Measurements from ENCODE around the gene ZNF280A. TPM values are rescaled to one million over a fixed set of nuclear protein-coding genes. Genes with fewer than 3 reads are reported as not detected.

ZNF280A gene
- total and polyA plus RNA-seq, 2 of the 8 experiments (the other 6 are each of a cell fraction or from before 2014, with no cell fraction given): 0.09 to 0.61 TPM

DNA sequence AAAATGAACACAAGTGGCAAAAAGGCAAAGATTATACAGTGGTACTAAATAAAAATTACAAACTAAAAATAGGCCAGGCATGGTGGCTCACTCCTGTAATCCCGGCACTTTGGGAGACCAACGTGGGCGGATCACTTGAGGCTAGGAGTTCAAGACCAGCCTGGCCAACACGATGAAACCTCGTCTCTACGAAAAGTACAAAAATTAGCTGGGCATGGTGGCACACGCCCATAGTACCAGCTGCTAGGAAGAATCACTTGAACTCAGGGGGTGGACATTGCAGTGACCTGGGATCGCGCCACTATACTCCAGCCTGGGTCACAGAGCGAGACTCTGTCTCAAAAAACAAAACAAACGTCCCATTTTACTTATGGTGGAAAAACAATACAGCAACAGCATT lies 36.0 kb downstream of the ZNF280A start:
- Histone ChIP-seq H3K27me3 (replicated peaks in 1 of 4; ENCODE audit: control insufficient read depth in 3 of 4, extremely low read depth in 1 of 4, insufficient read depth in 3 of 4, low read length in 3 of 4) (peaks cover 0 to 20% (median 5%) of the 10 kb centered on the region in 4 experiments; a peak in 3 of 7 replicates), H3K23ac (ENCODE audit: insufficient read length) (no peak overlapping the region), H2BK120ac (replicated peaks; ENCODE audit: low read depth, low read length) (no peak overlapping the region), H2BK15ac (ENCODE audit: low read length) (no peak overlapping the region), H3K79me1 (ENCODE audit: low read depth, low read length) (no peaks in the 10 kb centered on the region), H2BK20ac (ENCODE audit: low read length) (no peak overlapping the region), H3K9me3 (ENCODE audit: insufficient read depth in 2 of 2, low read depth in 1 of 2, low read length in 1 of 2) (no peaks in the 10 kb centered on the region), H3K23me2 (ENCODE audit: low read depth, low read length) (no peaks in the 10 kb centered on the region), H4K8ac (ENCODE audit: extremely low read depth, insufficient read depth, low read length) (no peak overlapping the region), H3K18ac (ENCODE audit: extremely low read depth, low read length) (no peak overlapping the region), H2AK5ac (ENCODE audit: low read depth, low read length) (no peak overlapping the region), H3K4me1 (replicated peaks in 1 of 4; ENCODE audit: control insufficient read depth in 3 of 4, insufficient read depth in 4 of 4, low read length in 3 of 4) (no peaks in the 10 kb centered on the region), H2AFZ (ENCODE audit: low read length) (no peak overlapping the region), H3K27ac (ENCODE audit: low read depth, low read length) (no peak overlapping the region), H3K4me3 (ENCODE audit: extremely low read depth in 1 of 4, insufficient read depth in 2 of 4, low read depth in 3 of 4, low read length in 4 of 4) (no peak overlapping the region), H3K4ac (replicated peaks; ENCODE audit: insufficient read length, low read depth, low read length) (no peak overlapping the region), H2BK5ac (ENCODE audit: low read depth, low read length) (no peak overlapping the region), H3K79me2 (ENCODE audit: control insufficient read depth in 1 of 2, insufficient read depth in 2 of 2, low read length in 2 of 2) (no peaks in the 10 kb centered on the region), H4K5ac (ENCODE audit: insufficient read length, low read depth, low read length) (no peak overlapping the region), H2BK12ac (ENCODE audit: low read depth, low read length) (no peak overlapping the region), H4K91ac (replicated peaks; ENCODE audit: insufficient read length, low read length) (no peak overlapping the region), H3K14ac (ENCODE audit: insufficient read length) (no peak overlapping the region), H3K4me2 (ENCODE audit: insufficient read depth in 1 of 2, low read depth in 2 of 2, low read length in 2 of 2) (no peak overlapping the region), H3K9ac (replicated peaks in 1 of 4; ENCODE audit: extremely low read depth in 1 of 4, low read depth in 3 of 4, low read length in 3 of 4) (no peak overlapping the region), H3K56ac (replicated peaks; ENCODE audit: insufficient read length, low read depth, low read length) (no peak overlapping the region), H3K36me3 (ENCODE audit: control insufficient read depth in 2 of 4, insufficient read depth in 4 of 4, low read length in 3 of 4) (peaks cover 5 to 15% (median 6%) of the 10 kb centered on the region in 4 experiments; a peak in 7 of 8 replicates), H4K20me1 (replicated peaks in 1 of 2; ENCODE audit: control insufficient read depth in 1 of 2, insufficient read depth in 2 of 2, low read length in 2 of 2) (peaks cover 0 to 1% of the 10 kb centered on the region in 2 experiments)
- POLR2A ChIA-PET (ENCODE audit: partially characterized antibody): no interaction called here
- CTCF ChIA-PET (ENCODE audit: partially characterized antibody): interaction anchor here (0.6 to 0.9 kb wide), 4 partner anchors 21 to 76 kb away, joined by 3 to 6 read pairs (median 3); no protein-coding TSS in a partner anchor
- FAIRE-seq: no peak
- no peak for DNase-seq (ENCODE audit: low read depth in 1 of 2, low spot score in 2 of 2)
- WGBS, 2 experiments (ENCODE audit: extremely low coverage in 1 of 2, insufficient coverage in 1 of 2, insufficient read length in 1 of 2, insufficient replicate concordance in 2 of 2, low coverage in 1 of 2, low lambda C conversion rate in 2 of 2, missing lambda C conversion rate in 1 of 2): 91% methylated on average over 11 of the region's 11 CpGs; no CpG with 5 or more reads in 1 of the 2 experiments
- TF ChIP-seq HDAC6 (IDR thresholded peaks at IDR 0.05; ENCODE audit: low read depth, low read length): no peak
- TF ChIP-seq JUN (IDR thresholded peaks at IDR 0.05; ENCODE audit: low read depth, low read length): no peak
- no peak for TF ChIP-seq SUZ12 (IDR thresholded peaks at IDR 0.05; ENCODE audit: low read length)
- no peak for TF ChIP-seq CEBPB (IDR thresholded peaks at IDR 0.05; ENCODE audit: low read depth, low read length)
- TF ChIP-seq HDAC2 (IDR thresholded peaks at IDR 0.05; ENCODE audit: borderline replicate concordance in 1 of 2, low read depth in 2 of 2, low read length in 2 of 2): no peak
- no peak for TF ChIP-seq CREB1 (IDR thresholded peaks at IDR 0.05)
- no peak for TF ChIP-seq RNF2 (IDR thresholded peaks at IDR 0.05; ENCODE audit: borderline replicate concordance, low read depth, low read length, missing control alignments, poor library complexity, severe bottlenecking)
- TF ChIP-seq KDM5A (IDR thresholded peaks at IDR 0.05; ENCODE audit: low read length): no peak
- no peak for TF ChIP-seq RFX5 (IDR thresholded peaks at IDR 0.05; ENCODE audit: borderline replicate concordance, low read depth, low read length)
- TF ChIP-seq KDM4A (IDR thresholded peaks at IDR 0.05; ENCODE audit: low read depth, low read length, severe bottlenecking): no peak
- TF ChIP-seq SIRT6 (IDR thresholded peaks at IDR 0.05; ENCODE audit: low read length): no peak
- no peak for TF ChIP-seq BRCA1 (IDR thresholded peaks at IDR 0.05; ENCODE audit: low read depth, low read length)
- TF ChIP-seq CHD2 (IDR thresholded peaks at IDR 0.05; ENCODE audit: low read length): no peak
- no peak for TF ChIP-seq ZNF274 (IDR thresholded peaks at IDR 0.05; ENCODE audit: borderline replicate concordance, extremely low read depth, low read length)
- no peak for TF ChIP-seq GABPA (IDR thresholded peaks at IDR 0.05; ENCODE audit: borderline replicate concordance, insufficient read depth, low read length)

Data from H1 (cell line).